ENCODE results near the gene FBXL14.

DNA sequence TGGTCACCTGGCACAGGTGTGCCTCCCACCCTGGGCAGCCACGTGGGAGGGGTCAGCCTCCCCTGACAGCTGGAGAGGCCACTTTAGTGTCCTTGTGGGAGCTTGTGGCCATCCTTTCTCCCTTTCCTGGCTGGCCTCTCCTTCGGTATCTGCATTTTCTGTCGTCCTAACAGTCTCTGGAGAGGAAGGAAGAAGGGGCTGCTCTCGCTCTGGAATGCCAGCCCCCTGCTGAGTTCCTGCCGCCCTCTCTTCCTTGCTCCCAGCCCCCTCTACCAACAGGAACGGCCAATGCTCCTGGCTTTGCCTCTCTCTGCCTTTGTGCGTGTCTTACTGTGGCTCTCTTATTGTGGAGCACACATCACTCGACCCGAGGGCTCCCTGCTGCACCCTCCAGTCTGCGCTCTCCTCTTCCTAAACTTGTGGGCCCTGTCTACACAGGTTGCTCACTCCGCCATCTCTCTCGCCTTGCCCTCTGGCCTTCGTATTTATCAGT, 70.8 kb downstream of the FBXL14 start:
- TF ChIP-seq, protein P1, sequence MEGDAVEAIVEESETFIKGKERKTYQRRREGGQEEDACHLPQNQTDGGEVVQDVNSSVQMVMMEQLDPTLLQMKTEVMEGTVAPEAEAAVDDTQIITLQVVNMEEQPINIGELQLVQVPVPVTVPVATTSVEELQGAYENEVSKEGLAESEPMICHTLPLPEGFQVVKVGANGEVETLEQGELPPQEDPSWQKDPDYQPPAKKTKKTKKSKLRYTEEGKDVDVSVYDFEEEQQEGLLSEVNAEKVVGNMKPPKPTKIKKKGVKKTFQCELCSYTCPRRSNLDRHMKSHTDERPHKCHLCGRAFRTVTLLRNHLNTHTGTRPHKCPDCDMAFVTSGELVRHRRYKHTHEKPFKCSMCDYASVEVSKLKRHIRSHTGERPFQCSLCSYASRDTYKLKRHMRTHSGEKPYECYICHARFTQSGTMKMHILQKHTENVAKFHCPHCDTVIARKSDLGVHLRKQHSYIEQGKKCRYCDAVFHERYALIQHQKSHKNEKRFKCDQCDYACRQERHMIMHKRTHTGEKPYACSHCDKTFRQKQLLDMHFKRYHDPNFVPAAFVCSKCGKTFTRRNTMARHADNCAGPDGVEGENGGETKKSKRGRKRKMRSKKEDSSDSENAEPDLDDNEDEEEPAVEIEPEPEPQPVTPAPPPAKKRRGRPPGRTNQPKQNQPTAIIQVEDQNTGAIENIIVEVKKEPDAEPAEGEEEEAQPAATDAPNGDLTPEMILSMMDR (IDR thresholded peaks at IDR 0.05; ENCODE audit: low read depth, low read length), result no peak
- TF ChIP-seq POLR2A (IDR thresholded peaks at IDR 0.05; ENCODE audit: extremely low read depth, insufficient read length), result no peak
- TF ChIP-seq MYC (IDR thresholded peaks at IDR 0.05; ENCODE audit: low read depth, low read length), result no peak
